GM10266 (cell line): ENCODE data around the gene MYOD1.

ENCODE experiments used
- DNase-seq: peaks from one replicate; pipeline ENCODE4 v3.0.0; 2012; ENCODE audit errors: extremely low spot score
- CTCF ChIP-seq: IDR thresholded peaks from 2 replicates; pipeline ENCODE4 v1.5.1; 2012; ENCODE audit warnings: mild to moderate bottlenecking, low read depth; ENCODE audit not compliant: control insufficient read depth, insufficient read depth; ENCODE audit errors: missing control alignments

Gene MYOD1

GRCh38 chr11:17762309-17762974, 43.1 kb downstream of the MYOD1 start:
- DNase-seq, result no peak
- TF ChIP-seq CTCF, result peak; percentile 12

- no peak for DNase-seq
- TF ChIP-seq CTCF, result no peak
Observed at GRCh38 chr11:17763244-17763643, 43.9 kb downstream of the MYOD1 start.

GRCh38 chr11:17763703-17764102, 44.3 kb downstream of the MYOD1 start:
- TF ChIP-seq CTCF, result no peak
- no peak for DNase-seq

GRCh38 chr11:17764446-17765218, 45.3 kb downstream of the MYOD1 start:
- no peak for TF ChIP-seq CTCF
- no peak for DNase-seq

- DNase-seq, result no peak
Observed at GRCh38 chr11:17765356-17766072, 46.1 kb downstream of the MYOD1 start.

GRCh38 chr11:17766073-17766359, 46.6 kb downstream of the MYOD1 start:
- no peak for TF ChIP-seq CTCF
- no peak for DNase-seq

More at GRCh38 chr11:17765356-17766072, 46.1 kb downstream of the MYOD1 start:
- TF ChIP-seq CTCF, result no peak

GRCh38 chr11:17766590-17766989, 47.2 kb downstream of the MYOD1 start:
- no peak for DNase-seq
- peak; percentile 17 for TF ChIP-seq CTCF
